DOHH2 (cell line): ENCODE data around the gene IL2RA.

Source experiments
- CTCF ChIP-seq: fragments of 200-600 bp; sonication (generic); IDR thresholded peaks from one replicate; pipeline ENCODE4 v1.5.1; 2014; ENCODE audit warnings: antibody characterized with exemption, mild to moderate bottlenecking, low read depth, low read length; ENCODE audit not compliant: poor library complexity, severe bottlenecking
- EZH2phosphoT487 ChIP-seq: fragments of 200-600 bp; sonication (generic); IDR thresholded peaks from 2 replicates; pipeline ENCODE4 v1.6.1; 2017; ENCODE audit warnings: borderline replicate concordance, mild to moderate bottlenecking, antibody characterized with exemption, low read length, moderate library complexity, mixed read lengths

- no peak for TF ChIP-seq CTCF
- no peak for TF ChIP-seq EZH2phosphoT487
Measured at GRCh38 chr10:6033954-6034353, 28.2 kb downstream of the IL2RA start.
